Measurements from ENCODE around the gene FAM111B.
"Not testable (repeated sequence)": the region's sequence is repeated elsewhere in the genome, so short reads cannot be mapped to it uniquely, and the experiment has no call there.

Gene FAM111B

DNA sequence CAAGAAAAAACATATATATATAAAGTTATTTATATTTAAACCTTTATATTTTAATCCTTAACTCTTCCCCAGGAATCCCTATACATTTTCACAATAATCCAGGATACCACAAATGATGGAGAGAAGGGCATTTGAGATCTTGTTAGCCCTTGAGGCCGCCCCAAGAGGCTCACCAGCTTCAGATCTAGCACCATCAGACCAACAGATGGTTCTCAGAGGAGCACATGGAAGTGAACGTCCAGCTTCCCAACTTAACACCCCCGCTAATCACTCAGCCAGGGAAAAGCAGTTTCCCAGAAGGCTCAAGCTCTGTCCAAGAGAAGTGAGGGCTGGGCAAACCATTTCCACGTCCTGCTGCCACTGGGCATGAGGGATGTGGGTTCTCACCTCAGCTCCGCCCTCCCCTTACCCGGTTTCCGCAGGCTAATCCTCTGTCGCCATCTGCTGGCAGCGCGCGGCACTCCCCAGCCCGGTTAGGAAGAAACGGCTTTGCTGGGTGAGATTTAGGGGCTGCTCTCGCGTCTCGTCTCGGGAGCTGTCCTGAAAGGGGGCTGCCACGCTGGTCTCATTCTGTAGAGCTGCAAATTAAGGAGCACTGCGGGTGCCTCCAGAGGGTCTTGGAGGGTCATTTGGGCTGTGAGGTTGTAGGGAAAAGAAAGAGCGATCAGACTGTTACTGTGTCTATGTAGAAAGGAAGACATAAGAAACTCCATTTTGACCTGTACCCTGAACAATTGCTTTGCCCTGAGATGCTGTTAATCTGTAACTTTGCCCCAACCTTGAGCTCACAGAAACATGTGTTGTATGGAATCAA lies 28.8 kb downstream of the FAM111B start:
- H3K4me3 ChIP-seq (replicated peaks; ENCODE audit: low read depth, low read length), result no peak overlapping the region
- peak; percentile 83 for DNase-seq (ENCODE audit: extremely low read depth, insufficient read length)
- TF ChIP-seq, protein P1, sequence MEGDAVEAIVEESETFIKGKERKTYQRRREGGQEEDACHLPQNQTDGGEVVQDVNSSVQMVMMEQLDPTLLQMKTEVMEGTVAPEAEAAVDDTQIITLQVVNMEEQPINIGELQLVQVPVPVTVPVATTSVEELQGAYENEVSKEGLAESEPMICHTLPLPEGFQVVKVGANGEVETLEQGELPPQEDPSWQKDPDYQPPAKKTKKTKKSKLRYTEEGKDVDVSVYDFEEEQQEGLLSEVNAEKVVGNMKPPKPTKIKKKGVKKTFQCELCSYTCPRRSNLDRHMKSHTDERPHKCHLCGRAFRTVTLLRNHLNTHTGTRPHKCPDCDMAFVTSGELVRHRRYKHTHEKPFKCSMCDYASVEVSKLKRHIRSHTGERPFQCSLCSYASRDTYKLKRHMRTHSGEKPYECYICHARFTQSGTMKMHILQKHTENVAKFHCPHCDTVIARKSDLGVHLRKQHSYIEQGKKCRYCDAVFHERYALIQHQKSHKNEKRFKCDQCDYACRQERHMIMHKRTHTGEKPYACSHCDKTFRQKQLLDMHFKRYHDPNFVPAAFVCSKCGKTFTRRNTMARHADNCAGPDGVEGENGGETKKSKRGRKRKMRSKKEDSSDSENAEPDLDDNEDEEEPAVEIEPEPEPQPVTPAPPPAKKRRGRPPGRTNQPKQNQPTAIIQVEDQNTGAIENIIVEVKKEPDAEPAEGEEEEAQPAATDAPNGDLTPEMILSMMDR (IDR thresholded peaks at IDR 0.05; ENCODE audit: insufficient read depth, low read length, poor library complexity, severe bottlenecking), result peak; percentile 99
- H3K27me3 ChIP-seq (replicated peaks; ENCODE audit: control insufficient read depth, insufficient read depth, low read length), result no peaks in the 10 kb centered on the region
- H3K36me3 ChIP-seq (ENCODE audit: control insufficient read depth, insufficient read depth, low read length), result no peaks in the 10 kb centered on the region; the same call in 1 of the 2 replicates

DNA sequence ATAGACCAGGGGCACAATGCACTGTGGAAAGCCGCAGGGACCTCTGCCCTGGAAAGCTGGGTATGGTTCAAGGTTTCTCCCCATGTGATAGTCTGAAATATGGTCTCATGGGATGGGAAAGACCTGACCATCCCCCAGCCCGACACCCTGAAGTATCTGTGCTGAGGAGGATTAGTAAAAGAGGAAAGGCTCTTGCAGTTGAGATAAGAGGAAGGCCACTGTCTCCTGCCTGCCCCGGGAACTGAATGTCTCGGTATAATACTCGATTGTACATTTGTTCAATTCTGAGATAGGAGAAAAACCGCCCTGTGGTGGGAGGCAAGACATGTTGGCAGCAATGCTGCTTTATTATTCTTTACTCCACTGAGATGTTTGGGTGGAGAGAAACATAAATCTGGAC lies 29.5 kb downstream of the FAM111B start:
- DNase-seq (ENCODE audit: extremely low read depth, insufficient read length); H3K4me3 ChIP-seq (replicated peaks; ENCODE audit: low read depth, low read length); H3K36me3 ChIP-seq (ENCODE audit: control insufficient read depth, insufficient read depth, low read length); H3K27me3 ChIP-seq (replicated peaks; ENCODE audit: control insufficient read depth, insufficient read depth, low read length): not testable (repeated sequence)

DNA sequence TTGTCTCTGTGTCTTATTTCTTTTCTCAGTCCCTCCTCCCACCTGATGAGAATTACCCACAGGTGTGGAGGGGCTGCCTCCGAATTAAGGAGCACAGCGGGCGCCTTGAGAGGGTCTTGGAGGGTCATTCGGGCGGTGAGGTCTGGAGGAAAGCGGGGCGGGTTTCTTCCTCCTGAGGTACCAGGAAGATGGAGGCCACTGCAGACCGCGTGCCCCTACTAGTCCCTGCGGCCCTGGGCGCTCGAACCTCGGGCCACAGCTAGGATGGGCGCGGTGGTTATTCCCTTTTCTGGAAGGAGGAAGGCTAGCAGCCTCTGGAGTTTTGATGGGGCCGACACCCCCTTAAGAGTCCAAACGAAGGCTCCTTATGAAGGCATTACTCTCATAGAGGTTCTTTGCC lies 30.2 kb downstream of the FAM111B start:
- Histone ChIP-seq H3K27me3 (replicated peaks; ENCODE audit: control insufficient read depth, insufficient read depth, low read length) (no peaks in the 10 kb centered on the region), H3K4me3 (replicated peaks; ENCODE audit: low read depth, low read length) (no peak overlapping the region), H3K36me3 (ENCODE audit: control insufficient read depth, insufficient read depth, low read length) (no peaks in the 10 kb centered on the region)
- DNase-seq (ENCODE audit: extremely low read depth, insufficient read length), result no peak
- TF ChIP-seq, protein P1 (IDR thresholded peaks at IDR 0.05; ENCODE audit: insufficient read depth, low read length, poor library complexity, severe bottlenecking), result no peak

DNA sequence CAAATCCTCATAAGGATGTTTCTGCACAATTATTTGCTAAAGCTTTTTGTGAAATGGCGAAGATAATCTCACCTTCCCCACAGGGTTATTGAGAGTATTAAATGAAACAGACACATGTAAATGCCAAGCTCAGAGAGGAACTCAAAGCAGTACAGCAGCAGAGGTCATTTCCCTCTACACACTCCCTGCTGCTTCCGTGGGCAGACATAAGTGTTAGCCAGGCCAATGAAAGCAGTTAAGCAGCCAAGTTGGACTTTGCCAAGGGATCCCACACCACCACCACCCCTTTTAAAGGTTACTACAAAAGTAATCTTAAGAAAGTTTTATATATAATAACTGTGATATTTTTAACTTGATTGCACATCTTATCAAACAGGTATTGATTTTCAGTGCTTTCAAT lies 31.6 kb downstream of the FAM111B start:
- TF ChIP-seq, protein P1 (IDR thresholded peaks at IDR 0.05; ENCODE audit: insufficient read depth, low read length, poor library complexity, severe bottlenecking), result no peak
- Histone ChIP-seq H3K27me3 (replicated peaks; ENCODE audit: control insufficient read depth, insufficient read depth, low read length) (no peaks in the 10 kb centered on the region), H3K36me3 (ENCODE audit: control insufficient read depth, insufficient read depth, low read length) (no peaks in the 10 kb centered on the region), H3K4me3 (replicated peaks; ENCODE audit: low read depth, low read length) (no peak overlapping the region)
- DNase-seq (ENCODE audit: extremely low read depth, insufficient read length), result no peak

DNA sequence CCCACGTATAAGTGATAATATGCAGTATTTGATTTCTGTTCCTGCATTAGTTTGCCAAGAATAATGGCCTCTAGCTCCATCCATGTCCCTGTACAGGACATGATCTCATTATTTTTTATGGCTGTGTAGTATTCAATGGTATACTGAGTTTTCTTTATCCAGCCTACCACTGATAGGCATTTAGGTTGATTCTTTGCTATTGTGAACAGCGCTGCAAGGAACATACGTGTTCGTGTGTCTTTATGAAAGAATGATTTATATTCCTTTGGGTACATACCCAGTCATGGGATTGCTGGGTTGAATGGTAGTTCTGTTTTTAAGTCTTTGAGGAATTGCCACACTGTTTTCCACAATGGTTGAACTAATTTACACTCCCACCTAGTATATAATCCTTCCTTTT lies 34.2 kb downstream of the FAM111B start:
- H3K4me3 ChIP-seq (replicated peaks; ENCODE audit: low read depth, low read length), result no peak overlapping the region
- H3K27me3 ChIP-seq (replicated peaks; ENCODE audit: control insufficient read depth, insufficient read depth, low read length), result no peaks in the 10 kb centered on the region
- TF ChIP-seq, protein P1 (IDR thresholded peaks at IDR 0.05; ENCODE audit: insufficient read depth, low read length, poor library complexity, severe bottlenecking), result no peak
- DNase-seq (ENCODE audit: extremely low read depth, insufficient read length), result no peak
- H3K36me3 ChIP-seq (ENCODE audit: control insufficient read depth, insufficient read depth, low read length), result no peaks in the 10 kb centered on the region

DNA sequence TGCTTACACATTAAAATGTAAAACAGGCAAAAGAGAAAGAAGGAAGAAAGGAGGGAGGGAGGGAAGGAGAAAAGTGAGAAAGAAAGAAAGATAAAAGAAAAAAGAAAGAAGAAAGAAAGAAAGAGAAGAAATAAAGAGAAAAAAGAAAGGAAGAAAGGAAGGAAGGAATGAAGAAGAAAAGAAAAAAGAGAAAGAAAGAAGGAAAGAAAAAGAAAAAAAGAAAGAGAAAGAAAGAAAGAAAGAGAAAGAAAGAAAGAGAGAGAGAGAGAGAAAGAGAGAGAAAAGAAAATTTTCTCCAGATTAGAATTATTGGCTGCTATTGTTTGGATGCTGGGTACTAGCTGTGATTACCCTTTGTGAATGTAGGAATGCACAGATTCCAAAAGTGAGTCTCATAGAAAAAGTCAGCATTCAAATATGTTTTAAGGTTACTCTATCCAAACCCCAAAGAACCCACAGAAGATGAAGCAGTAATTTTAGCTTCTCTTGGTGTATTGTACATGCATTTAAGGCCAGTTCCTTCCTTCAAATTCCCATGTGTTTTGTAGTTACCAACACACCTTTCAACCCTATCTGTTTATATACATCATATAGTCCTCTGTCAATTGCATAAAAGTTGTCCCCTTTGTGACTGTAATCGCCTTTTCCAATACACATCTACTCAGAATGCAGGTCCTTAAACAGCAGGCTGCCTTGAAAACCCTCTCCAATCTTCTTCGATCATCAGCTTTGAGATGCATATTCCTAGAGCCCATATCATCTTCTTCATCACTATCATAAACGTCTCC lies 34.8 kb downstream of the FAM111B start:
- TF ChIP-seq, protein P1 (IDR thresholded peaks at IDR 0.05; ENCODE audit: insufficient read depth, low read length, poor library complexity, severe bottlenecking), result no peak

More for the DNA sequence above, 34.8 kb downstream of the FAM111B start:
- DNase-seq (ENCODE audit: extremely low read depth, insufficient read length), result no peak
- Histone ChIP-seq H3K36me3 (ENCODE audit: control insufficient read depth, insufficient read depth, low read length) (no peaks in the 10 kb centered on the region), H3K4me3 (replicated peaks; ENCODE audit: low read depth, low read length) (peak overlapping the region; percentile 77), H3K27me3 (replicated peaks; ENCODE audit: control insufficient read depth, insufficient read depth, low read length) (no peaks in the 10 kb centered on the region)
